SK-N-SH (cell line): ENCODE results near the gene DUSP10. TPM values are rescaled to one million over a fixed set of nuclear protein-coding genes. Genes with fewer than 3 reads are reported as not detected.

ENCODE experiments used
- CTCF ChIA-PET: fragments of 300-600, 350-600 bp; formaldehyde crosslinking; extraction: SDS; loops from one replicate; lab custom pipeline; 2021; lab: Yijun Ruan, JAX
- POLR2A ChIA-PET: fragments of 350-600 bp; sonication (Branson Sonifier 250); formaldehyde crosslinking; extraction: SDS; loops from one replicate; lab custom pipeline; 2020; ENCODE audit warnings: antibody characterized with exemption, inconsistent platforms; lab: Yijun Ruan, JAX
- DNase-seq: peaks from one replicate; pipeline ENCODE4 v3.0.0; 2012
- H2AFZ ChIP-seq: fragments of 200-600 bp; sonication (generic); 2 replicates; pipeline ENCODE4 v1.8.1; 2016; ENCODE audit warnings: antibody characterized with exemption, mild to moderate bottlenecking, low read depth
- H3F3A ChIP-seq: fragments of 200-600 bp; sonication (generic); replicated peaks from 2 replicates; pipeline ENCODE3; 2016; ENCODE audit warnings: antibody characterized with exemption, mild to moderate bottlenecking; ENCODE audit not compliant: insufficient read depth
- H3K27ac ChIP-seq, 2 experiments: fragments of 200-500 bp in 1 of 2; fragments of 200-600 bp in 1 of 2; sonication (Bioruptor generic) in 1 of 2; sonication (generic), shearing (Covaris generic) in 1 of 2; 2 replicates each; pipeline versions ENCODE4 v1.5.1 to v1.6.1; 2014 to 2016; ENCODE audit warnings: low read depth in 2 of 2, inconsistent platforms in 1 of 2, low read length in 1 of 2, mild to moderate bottlenecking in 1 of 2, mixed read lengths in 1 of 2
- H3K27me3 ChIP-seq: fragments of 200-600 bp; sonication (generic), shearing (Covaris generic); 2 replicates; pipeline ENCODE4 v1.6.1; 2016; ENCODE audit warnings: mixed run types; ENCODE audit not compliant: insufficient read depth
- H3K36me3 ChIP-seq, 2 experiments: fragments of 200-500 bp in 1 of 2; fragments of 200-600 bp in 1 of 2; sonication (Bioruptor generic) in 1 of 2; sonication (generic) in 1 of 2; replicated peaks in 1 of 2; 2 replicates each; pipeline versions ENCODE3 to v1.5.1; 2014 to 2016; ENCODE audit warnings: low read length in 1 of 2, mild to moderate bottlenecking in 1 of 2; ENCODE audit not compliant: insufficient read depth in 2 of 2, control insufficient read depth in 1 of 2
- H3K4me1 ChIP-seq, 2 experiments: fragments of 200-500 bp in 1 of 2; fragments of 200-600 bp in 1 of 2; sonication (Bioruptor generic) in 1 of 2; sonication (generic), shearing (Covaris generic) in 1 of 2; 2 replicates each; pipeline versions ENCODE4 v1.5.1 to v1.6.1; 2014 to 2016; ENCODE audit warnings: low read depth in 1 of 2, low read length in 1 of 2, mixed run types in 1 of 2; ENCODE audit not compliant: insufficient read depth in 2 of 2, control insufficient read depth in 1 of 2
- H3K4me2 ChIP-seq: fragments of 200-600 bp; sonication (generic), shearing (Covaris generic); 2 replicates; pipeline ENCODE4 v1.6.1; 2017; ENCODE audit warnings: mixed run types
- H3K4me3 ChIP-seq, 2 experiments: fragments of 200-500 bp in 1 of 2; fragments of 200-600 bp in 1 of 2; sonication (Bioruptor generic) in 1 of 2; sonication (generic), shearing (Covaris generic) in 1 of 2; 2 replicates each; pipeline versions ENCODE4 v1.5.1 to v1.8.1; 2014 to 2016; ENCODE audit warnings: low read depth in 2 of 2, inconsistent platforms in 1 of 2, low read length in 1 of 2, mild to moderate bottlenecking in 1 of 2, mixed read lengths in 1 of 2, moderate library complexity in 1 of 2
- H3K79me2 ChIP-seq: fragments of 200-600 bp; sonication (generic); 2 replicates; pipeline ENCODE4 v1.8.1; 2017; ENCODE audit warnings: mild to moderate bottlenecking; ENCODE audit not compliant: insufficient read depth
- H3K9ac ChIP-seq: fragments of 200-600 bp; sonication (generic); 2 replicates; pipeline ENCODE4 v1.6.1; 2017; ENCODE audit warnings: mixed run types
- H3K9me2 ChIP-seq: fragments of 200-600 bp; sonication (generic); 2 replicates; pipeline ENCODE4 v1.6.1; 2017; ENCODE audit warnings: mixed run types
- H3K9me3 ChIP-seq: fragments of 200-600 bp; sonication (generic); 2 replicates; pipeline ENCODE4 v1.6.1; 2017; ENCODE audit warnings: mixed run types, mild to moderate bottlenecking, moderate library complexity
- H4K20me1 ChIP-seq: fragments of 200-600 bp; sonication (generic); 2 replicates; pipeline ENCODE4 v1.6.1; 2017; ENCODE audit warnings: mild to moderate bottlenecking, mixed run types; ENCODE audit not compliant: insufficient read depth
- CHD2 ChIP-seq: fragments of 150-350 bp; IDR thresholded peaks from 2 replicates; pipeline ENCODE4 v1.6.1; 2018; ENCODE audit warnings: low read length; ENCODE audit not compliant: partially characterized antibody
- CTCF ChIP-seq: fragments of 200-600 bp; sonication (generic); IDR thresholded peaks from 2 replicates; pipeline ENCODE4 v1.6.1; 2017; ENCODE audit warnings: antibody characterized with exemption, mild to moderate bottlenecking, moderate library complexity
- EP300 ChIP-seq, 2 experiments: IDR thresholded peaks; 2 replicates each; pipeline versions ENCODE4 v1.4.0 to v1.6.1; 2012; ENCODE audit warnings: borderline replicate concordance in 1 of 2, low read depth in 1 of 2, low read length in 1 of 2
- GATA2 ChIP-seq: sonication (generic); formaldehyde crosslinking; IDR thresholded peaks from 2 replicates; pipeline ENCODE4 v1.5.0; 2020; ENCODE audit warnings: mild to moderate bottlenecking, missing genetic modification reagents
- JUND ChIP-seq: IDR thresholded peaks from 2 replicates; pipeline ENCODE4 v1.4.0; 2012
- MAX ChIP-seq: IDR thresholded peaks from 2 replicates; pipeline ENCODE4 v1.4.0; 2012; ENCODE audit warnings: low read depth
- NFIC ChIP-seq: IDR thresholded peaks from 2 replicates; pipeline ENCODE4 v1.4.0; 2012; ENCODE audit warnings: borderline replicate concordance
- POLR2AphosphoS5 ChIP-seq: IDR thresholded peaks from 2 replicates; pipeline ENCODE4 v1.6.1; 2012; ENCODE audit warnings: low read depth, low read length
- RAD21 ChIP-seq: IDR thresholded peaks from 2 replicates; pipeline ENCODE4 v1.6.1; 2012; ENCODE audit warnings: mild to moderate bottlenecking, low read length
- RCOR1 ChIP-seq: fragments of 150-350 bp; IDR thresholded peaks from 2 replicates; pipeline ENCODE4 v1.6.1; 2017; ENCODE audit warnings: antibody characterized with exemption, low read length
- REST ChIP-seq: IDR thresholded peaks from 2 replicates; pipeline ENCODE4 v1.6.1; 2012; ENCODE audit warnings: mild to moderate bottlenecking, low read depth, low read length, moderate library complexity
- SIN3A ChIP-seq: IDR thresholded peaks from 2 replicates; pipeline ENCODE4 v1.6.1; 2012; ENCODE audit warnings: low read depth, mild to moderate bottlenecking, low read length, moderate library complexity, borderline replicate concordance
- TCF12 ChIP-seq: IDR thresholded peaks from 2 replicates; pipeline ENCODE4 v1.4.0; 2012
- USF2 ChIP-seq: fragments of 150-350 bp; IDR thresholded peaks from 2 replicates; pipeline ENCODE4 v1.6.1; 2017; ENCODE audit warnings: antibody characterized with exemption, low read length, low read depth, borderline replicate concordance
- WGBS: methylation state at CpG from one replicate; pipeline ENCODE4 v1.1.6; 2017; ENCODE audit warnings: low lambda C conversion rate; 5-methylcytosine and 5-hydroxymethylcytosine counted together
- polyA plus RNA-seq, 3 experiments: library from polyadenylated mRNA; depleted of rRNA; stranded (reverse); fragments of >200 nt; gene quantifications; 2 replicates each; pipeline ENCODE4 v1.2.3, GENCODE V29; 2012

DUSP10 gene
- polyA plus RNA-seq, 1 of the 3 experiments (the other 2 are of a cell fraction), result 6.4 TPM

GRCh38 chr1:221786647-221787046 lies 44.8 kb upstream of the DUSP10 start:
- Histone ChIP-seq H3K9me2 (no peaks in the 10 kb centered on the region), H3K79me2 (no peaks in the 10 kb centered on the region), H3K27me3 (no peaks in the 10 kb centered on the region), H4K20me1 (no peaks in the 10 kb centered on the region), H3K27ac (no peak overlapping the region), H3K4me3 (no peak overlapping the region), H3K9me3 (no peaks in the 10 kb centered on the region), H2AFZ (no peak overlapping the region), H3K9ac (no peak overlapping the region), H3K36me3 (no peaks in the 10 kb centered on the region), H3K4me1 (no peaks in the 10 kb centered on the region), H3K4me2 (no peak overlapping the region), H3F3A (no peaks in the 10 kb centered on the region)
- CTCF ChIA-PET, result no interaction called here
- no peak for TF ChIP-seq SIN3A
- no peak for TF ChIP-seq TCF12
- TF ChIP-seq POLR2AphosphoS5, result no peak
- no peak for TF ChIP-seq RAD21
- no peak for TF ChIP-seq NFIC
- TF ChIP-seq CHD2, result no peak
- no peak for TF ChIP-seq USF2
- TF ChIP-seq RCOR1, result no peak
- TF ChIP-seq GATA2 (CRISPR knock-in tag), result no peak
- TF ChIP-seq MAX, result no peak
- no peak for TF ChIP-seq REST
- TF ChIP-seq EP300 (IDR thresholded peaks at IDR 0.05; ENCODE audit: borderline replicate concordance in 1 of 2, low read depth in 1 of 2, low read length in 1 of 2), result no peak
- no peak for TF ChIP-seq CTCF
- TF ChIP-seq JUND, result no peak
- 74% methylated on average over 5 of the region's 5 CpGs for WGBS
- POLR2A ChIA-PET, result no interaction called here
- DNase-seq, result no peak
